ENCODE measurements around the gene GALE. TPM values are rescaled to one million over a fixed set of nuclear protein-coding genes. Genes with fewer than 3 reads are reported as not detected.

Gene GALE
- 70.0 to 76.3 TPM (median 74.4 TPM) in 5 replicates for total RNA-seq (2022; extraction: Qiagen RNA extraction)

GRCh38 chr1:23800400-23801337, at the start of gene GALE:
TSS of gene GALE (minus strand) at chr1:23800754. CDS start at chr1:23799007, 1,747 bp downstream.

GRCh38 chr1:23825076-23825761, 24.7 kb upstream of the GALE start, which contains the start of gene HMGCL:
TSS of gene HMGCL (minus strand) at chr1:23825429. CDS start at chr1:23825415, 14 bp downstream.

GRCh38 chr1:23790696-23791515, 9.6 kb downstream of the GALE start, which contains the start of gene LYPLA2:
TSS of gene LYPLA2 (plus strand) at chr1:23791145. CDS start at chr1:23792683, 1,538 bp downstream.

DNA sequence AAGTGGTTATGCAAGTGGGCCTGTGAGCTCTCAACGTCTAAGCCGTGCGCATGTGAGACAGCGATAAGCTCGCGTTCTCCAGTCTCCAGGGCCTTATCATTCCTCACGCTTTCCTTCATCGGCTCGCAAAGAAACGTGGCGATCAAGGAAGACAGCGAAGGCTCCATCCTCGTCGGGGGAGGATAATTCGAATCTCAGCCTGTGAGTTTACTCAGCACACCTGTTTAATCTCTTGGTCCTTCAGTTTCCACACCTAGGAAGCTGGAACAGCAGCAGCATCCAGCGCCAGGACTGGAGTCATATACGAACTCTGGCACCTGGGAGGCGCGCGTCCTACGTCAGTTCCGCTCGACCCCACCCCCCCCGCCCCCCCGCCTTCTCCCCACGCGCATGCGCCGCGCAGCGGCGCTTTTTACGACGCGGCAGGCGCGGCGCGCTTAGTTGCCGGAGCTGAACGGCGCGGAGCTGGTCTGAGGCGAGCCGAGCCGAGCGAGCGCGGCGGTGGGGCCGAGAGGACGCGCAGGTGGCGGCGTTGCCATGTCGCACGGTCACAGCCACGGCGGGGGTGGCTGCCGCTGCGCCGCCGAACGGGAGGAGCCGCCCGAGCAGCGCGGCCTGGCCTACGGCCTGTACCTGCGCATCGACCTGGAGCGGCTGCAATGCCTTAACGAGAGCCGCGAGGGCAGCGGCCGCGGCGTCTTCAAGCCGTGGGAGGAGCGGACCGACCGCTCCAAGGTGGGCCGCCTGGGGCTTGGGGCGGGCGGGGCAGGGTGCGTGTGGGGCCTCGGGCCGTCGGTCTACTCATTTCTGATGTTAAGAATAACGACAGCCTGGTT, 22.4 kb downstream of the GALE start, which contains the start of gene PITHD1:
Gene PITHD1 (plus strand): TSS at position 440 of the 836 bp plus-strand sequence. CDS start 98 bp downstream, at position 538.

Other genes with a start within 250 kb of the GALE start
- 302 to 419 TPM (median 395 TPM) in 5 replicates for gene ID3, start 241.3 kb downstream of the GALE start, total RNA-seq (2022; extraction: Qiagen RNA extraction)
- gene RPL11, start 108.9 kb downstream of the GALE start, total RNA-seq (2022; extraction: Qiagen RNA extraction): 1,026 to 1,507 TPM (median 1,393 TPM) in 5 replicates
- 25.8 to 34.8 TPM (median 27.0 TPM) in 5 replicates for gene ELOA, start 57.3 kb downstream of the GALE start, total RNA-seq (2022; extraction: Qiagen RNA extraction)
- 25.9 to 36.1 TPM (median 31.4 TPM) in 5 replicates for gene PITHD1, start 22.3 kb downstream of the GALE start, total RNA-seq (2022; extraction: Qiagen RNA extraction)
- gene LYPLA2, start 9.6 kb downstream of the GALE start, total RNA-seq (2022; extraction: Qiagen RNA extraction): 54.5 to 58.3 TPM (median 56.5 TPM) in 5 replicates
- gene HMGCL, start 24.7 kb upstream of the GALE start, total RNA-seq (2022; extraction: Qiagen RNA extraction): 13.2 to 14.6 TPM (median 13.6 TPM) in 5 replicates
- gene FUCA1, start 67.5 kb upstream of the GALE start, total RNA-seq (2022; extraction: Qiagen RNA extraction): 9.6 to 11.2 TPM (median 10.2 TPM) in 5 replicates
- 0.01 TPM in 1 of 5 replicates, not detected in the others for gene CNR2, start 112.6 kb upstream of the GALE start, total RNA-seq (2022; extraction: Qiagen RNA extraction)
- gene PNRC2, start 159.1 kb upstream of the GALE start, total RNA-seq (2022; extraction: Qiagen RNA extraction): 29.4 to 42.8 TPM (median 39.1 TPM) in 5 replicates
- gene SRSF10, start 179.6 kb upstream of the GALE start, total RNA-seq (2022; extraction: Qiagen RNA extraction): 86.1 to 116 TPM (median 94.7 TPM) in 5 replicates

All from A549 treated with Hydrocortisone at 1 μM for 4 hours (cell line).